ENCODE data around the gene FLT4. TPM values are rescaled to one million over a fixed set of nuclear protein-coding genes. Genes with fewer than 3 reads are reported as not detected.
A peak's percentile ranks its signal among the peaks of the same experiment; 100 is the strongest.

The FLT4 gene
- total and polyA plus RNA-seq, 7 donors = 0.23 to 16.9 (median 6.2) TPM

- 14 to 33% methylated on average over 90 of the region's 90 CpGs for WGBS, 2 donors
- no peak for DNase-seq
- Histone ChIP-seq H3K27me3 (peaks cover 0 to 26% (median 10%) of the 10 kb centered on the region in 3 donors), H3K4me1 (peaks cover 0 to 11% (median 5%) of the 10 kb centered on the region in 4 donors), H3K4me3 (peak overlapping the region in 2 of 4 donors; percentile 30 to 34), H3K36me3 (no peaks in the 10 kb centered on the region), H3K9me3 (no peaks in the 10 kb centered on the region), H3K27ac (no peak overlapping the region)
- intact Hi-C loops (cut with DNase I) = no loop called here
- no peak for TF ChIP-seq CTCF (IDR thresholded peaks at IDR 0.05)
- TF ChIP-seq EP300 (IDR thresholded peaks at IDR 0.05) = no peak
- no peak for TF ChIP-seq POLR2A (IDR thresholded peaks at IDR 0.05)
Measured at GRCh38 chr5:180618829-180619562, 30.4 kb downstream of the FLT4 start.

- Histone ChIP-seq H3K9me3 (no peaks in the 10 kb centered on the region), H3K4me1 (peaks cover 0 to 11% (median 5%) of the 10 kb centered on the region in 4 donors), H3K4me3 (peak overlapping the region in 2 of 4 donors; percentile 30 to 34), H3K27me3 (peaks cover 0 to 26% (median 10%) of the 10 kb centered on the region in 3 donors), H3K36me3 (no peaks in the 10 kb centered on the region), H3K27ac (no peak overlapping the region)
- WGBS, 2 donors = 15 to 45% methylated on average over 15 of the region's 15 CpGs
- no peak for TF ChIP-seq POLR2AphosphoS5 (IDR thresholded peaks at IDR 0.05)
- no peak for TF ChIP-seq CTCF (IDR thresholded peaks at IDR 0.05)
- TF ChIP-seq POLR2A (IDR thresholded peaks at IDR 0.05) = no peak
- TF ChIP-seq EP300 (IDR thresholded peaks at IDR 0.05) = no peak
- DNase-seq = no peak
- intact Hi-C loops (cut with DNase I) = no loop called here
Measured at GRCh38 chr5:180618487-180618828, 30.9 kb downstream of the FLT4 start.

- no peaks in the 10 kb centered on the region for H3K9me3 ChIP-seq
- WGBS, 2 donors = 75 to 86% methylated on average over 11 of the region's 11 CpGs
- peaks cover 0 to 11% (median 4%) of the 10 kb centered on the region in 3 donors for H3K27me3 ChIP-seq
- H3K4me1 ChIP-seq = peaks cover 0 to 5% (median 3%) of the 10 kb centered on the region in 4 donors
- intact Hi-C loops (cut with DNase I) = no loop called here
- TF ChIP-seq CTCF (IDR thresholded peaks at IDR 0.05) (no peak), POLR2A (IDR thresholded peaks at IDR 0.05) (no peak), POLR2AphosphoS5 (IDR thresholded peaks at IDR 0.05) (no peak), EP300 (IDR thresholded peaks at IDR 0.05) (no peak)
- no peak overlapping the region for H3K27ac ChIP-seq
- no peak for DNase-seq
- no peak overlapping the region for H3K4me3 ChIP-seq
- no peaks in the 10 kb centered on the region for H3K36me3 ChIP-seq
Measured at GRCh38 chr5:180613814-180614188, 35.6 kb downstream of the FLT4 start.

- Histone ChIP-seq H3K27ac (no peak overlapping the region), H3K36me3 (no peaks in the 10 kb centered on the region), H3K4me3 (no peak overlapping the region), H3K27me3 (peaks cover 0 to 6% (median 0%) of the 10 kb centered on the region in 3 donors), H3K4me1 (peaks cover 0 to under 1% (median 0%) of the 10 kb centered on the region in 4 donors), H3K9me3 (no peaks in the 10 kb centered on the region)
- TF ChIP-seq POLR2AphosphoS5 (IDR thresholded peaks at IDR 0.05) (no peak), CTCF (IDR thresholded peaks at IDR 0.05) (no peak), EP300 (IDR thresholded peaks at IDR 0.05) (no peak), POLR2A (IDR thresholded peaks at IDR 0.05) (no peak)
- DNase-seq = no peak
- WGBS, 2 donors = 61 to 81% methylated on average over 19 of the region's 19 CpGs
- intact Hi-C loops (cut with DNase I) = no loop called here
Measured at GRCh38 chr5:180613188-180613813, 36.1 kb downstream of the FLT4 start.

Measured in sigmoid colon (tissue), 7 donors.